Measurements from ENCODE around the gene SGPP2.

DNA sequence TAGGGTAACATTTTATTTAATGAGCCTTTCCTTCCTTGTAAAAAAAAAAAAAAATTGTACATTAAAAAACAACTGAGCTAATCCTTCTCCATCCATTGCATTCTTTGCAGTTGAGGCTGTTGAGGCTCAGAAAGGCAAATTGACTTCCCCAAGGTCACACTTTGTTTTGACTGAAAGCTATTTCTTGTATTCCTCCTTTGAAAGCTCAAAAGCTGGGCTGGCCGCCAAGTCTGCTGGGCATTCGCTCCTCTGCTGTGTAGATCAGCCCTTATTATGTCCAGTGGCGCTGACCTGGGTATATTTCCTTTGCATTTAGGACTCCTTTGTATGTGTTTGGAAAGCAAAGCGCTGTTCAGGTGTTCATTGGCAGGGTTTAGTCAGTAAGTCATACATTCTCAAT is 44.0 kb downstream of the SGPP2 start:
- TF ChIP-seq CTCF (IDR thresholded peaks at IDR 0.05) (no peak), POLR2AphosphoS5 (IDR thresholded peaks at IDR 0.05) (no peak), POLR2A (IDR thresholded peaks at IDR 0.05) (no peak)
